Measurements from ENCODE around the gene PRDM16.
"Not testable (repeated sequence)": the region's sequence is repeated elsewhere in the genome, so short reads cannot be mapped to it uniquely, and the experiment has no call there.

Gene PRDM16

GRCh38 chr1:3270403-3271245 lies 201.6 kb downstream of the PRDM16 start:
- no peak for DNase-seq

GRCh38 chr1:3271866-3272265 lies 202.9 kb downstream of the PRDM16 start:
- DNase-seq, result no peak

GRCh38 chr1:3272321-3273045 lies 203.5 kb downstream of the PRDM16 start:
- DNase-seq, result no peak

GRCh38 chr1:3273447-3273846 lies 204.4 kb downstream of the PRDM16 start:
- no peak for DNase-seq

- DNase-seq, result no peak
These were observed 206.0 kb downstream of the PRDM16 start for GRCh38 chr1:3274972-3275371.

- no peak for DNase-seq
These were observed 206.7 kb downstream of the PRDM16 start for GRCh38 chr1:3275471-3276340.

- DNase-seq, result no peak
These were observed 207.4 kb downstream of the PRDM16 start for GRCh38 chr1:3276341-3276800.

- no peak for DNase-seq
These were observed 208.0 kb downstream of the PRDM16 start for GRCh38 chr1:3277011-3277471.

GRCh38 chr1:3277623-3278022 lies 208.6 kb downstream of the PRDM16 start:
- DNase-seq, result no peak

- no peak for DNase-seq
These were observed 209.6 kb downstream of the PRDM16 start for GRCh38 chr1:3278416-3279181.

GRCh38 chr1:3279182-3279470 lies 210.1 kb downstream of the PRDM16 start:
- DNase-seq, result no peak

- no peak for DNase-seq
These were observed 212.7 kb downstream of the PRDM16 start for GRCh38 chr1:3281735-3282134.

GRCh38 chr1:3282186-3282585 lies 213.2 kb downstream of the PRDM16 start:
- DNase-seq, result no peak

GRCh38 chr1:3282656-3283430 lies 213.8 kb downstream of the PRDM16 start:
- no peak for DNase-seq

GRCh38 chr1:3283849-3284248 lies 214.8 kb downstream of the PRDM16 start:
- DNase-seq, result no peak

GRCh38 chr1:3284691-3285090 lies 215.7 kb downstream of the PRDM16 start:
- DNase-seq, result no peak

GRCh38 chr1:3285106-3285740 lies 216.2 kb downstream of the PRDM16 start:
- no peak for DNase-seq

- DNase-seq, result not testable (repeated sequence)
These were observed 218.1 kb downstream of the PRDM16 start for GRCh38 chr1:3287095-3287494.

GRCh38 chr1:3287656-3288160 lies 218.7 kb downstream of the PRDM16 start:
- no peak for DNase-seq

GRCh38 chr1:3289502-3289901 lies 220.5 kb downstream of the PRDM16 start:
- DNase-seq, result no peak

GRCh38 chr1:3290438-3290837 lies 221.4 kb downstream of the PRDM16 start:
- DNase-seq, result no peak
